OCI-LY3 (cell line): ENCODE data around the gene GPR176.
"Not testable (repeated sequence)": the region's sequence is repeated elsewhere in the genome, so short reads cannot be mapped to it uniquely, and the experiment has no call there.

ENCODE experiments used
- H2AFZ ChIP-seq: fragments of 200-600, 300-600 bp; shearing (Covaris generic); 2 replicates; pipeline ENCODE4 v1.6.0; 2014; ENCODE audit warnings: antibody characterized with exemption, low read depth, low read length
- H3K27ac ChIP-seq: fragments of 200-600, 300-600 bp; sonication (generic); 2 replicates; pipeline ENCODE4 v1.5.1; 2014; ENCODE audit warnings: mild to moderate bottlenecking, low read length, moderate library complexity, mixed read lengths
- H3K27me3 ChIP-seq: fragments of 200-600, 300-600 bp; sonication (generic); 2 replicates; pipeline ENCODE4 v1.6.1; 2014; ENCODE audit warnings: low read depth, low read length, mixed read lengths
- H3K36me3 ChIP-seq: fragments of 200-600, 300-600 bp; sonication (generic); replicated peaks from 2 replicates; pipeline ENCODE3; 2014; ENCODE audit warnings: low read depth, low read length, mixed read lengths
- H3K4me1 ChIP-seq: fragments of 300-600, 200-600 bp; sonication (generic); 2 replicates; pipeline ENCODE4 v1.6.1; 2014; ENCODE audit warnings: low read length, mixed read lengths
- H3K4me2 ChIP-seq: fragments of 200-600, 300-600 bp; sonication (generic); 2 replicates; pipeline ENCODE4 v1.6.1; 2014; ENCODE audit warnings: low read length, mixed read lengths
- H3K4me3 ChIP-seq: fragments of 300-600, 200-600 bp; sonication (generic); 2 replicates; pipeline ENCODE4 v1.5.1; 2014; ENCODE audit warnings: antibody characterized with exemption, mild to moderate bottlenecking, low read length, moderate library complexity
- H3K79me2 ChIP-seq: fragments of 300-600, 200-600 bp; shearing (Covaris generic); 2 replicates; pipeline ENCODE4 v1.6.1; 2014; ENCODE audit warnings: mild to moderate bottlenecking, low read length, mixed read lengths
- H3K9ac ChIP-seq: fragments of 300-600, 200-600 bp; shearing (Covaris generic); 2 replicates; pipeline ENCODE4 v1.6.0; 2014; ENCODE audit warnings: mild to moderate bottlenecking, low read length, moderate library complexity
- H3K9me3 ChIP-seq: fragments of 200-600, 300-600 bp; shearing (Covaris generic); 2 replicates; pipeline ENCODE4 v1.6.1; 2014; ENCODE audit warnings: low read length, mixed read lengths; ENCODE audit not compliant: insufficient read depth
- H4K20me1 ChIP-seq: fragments of 200-600, 300-600 bp; sonication (generic); 2 replicates; pipeline ENCODE4 v1.6.1; 2016; ENCODE audit warnings: low read length, mixed read lengths; ENCODE audit not compliant: insufficient read depth
- EZH2phosphoT487 ChIP-seq: fragments of 200-600 bp; shearing (Covaris generic); IDR thresholded peaks from 2 replicates; pipeline ENCODE4 v1.6.1; 2018; ENCODE audit warnings: antibody characterized with exemption, mixed run types, low read depth
- TF ChIP-seq, protein P1 (sequence below): fragments of 200-600, 300-600 bp; sonication (generic); IDR thresholded peaks from 2 replicates; pipeline ENCODE4 v1.5.1; 2014; ENCODE audit warnings: antibody characterized with exemption, low read length, low read depth

The GPR176 gene

DNA sequence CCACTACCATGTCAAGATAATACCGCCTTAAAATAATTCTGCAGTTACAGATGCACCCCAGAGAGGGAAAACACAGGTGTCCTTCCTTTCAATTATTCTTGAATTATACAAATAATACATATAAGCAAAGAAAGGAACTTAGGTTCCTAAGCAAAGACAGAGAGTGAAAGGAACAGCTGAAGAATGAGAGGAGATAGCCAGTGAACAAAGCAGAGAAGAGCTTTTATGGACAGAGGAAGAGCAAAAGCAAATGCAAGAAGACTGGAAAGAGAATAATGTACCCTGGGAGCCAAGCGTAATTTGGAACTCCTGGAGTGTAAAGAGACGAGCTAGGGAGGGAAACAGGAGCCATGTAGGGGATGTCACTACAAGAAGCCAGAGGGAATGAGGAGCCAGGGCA is 21.7 kb downstream of the GPR176 start:
- TF ChIP-seq, protein P1, sequence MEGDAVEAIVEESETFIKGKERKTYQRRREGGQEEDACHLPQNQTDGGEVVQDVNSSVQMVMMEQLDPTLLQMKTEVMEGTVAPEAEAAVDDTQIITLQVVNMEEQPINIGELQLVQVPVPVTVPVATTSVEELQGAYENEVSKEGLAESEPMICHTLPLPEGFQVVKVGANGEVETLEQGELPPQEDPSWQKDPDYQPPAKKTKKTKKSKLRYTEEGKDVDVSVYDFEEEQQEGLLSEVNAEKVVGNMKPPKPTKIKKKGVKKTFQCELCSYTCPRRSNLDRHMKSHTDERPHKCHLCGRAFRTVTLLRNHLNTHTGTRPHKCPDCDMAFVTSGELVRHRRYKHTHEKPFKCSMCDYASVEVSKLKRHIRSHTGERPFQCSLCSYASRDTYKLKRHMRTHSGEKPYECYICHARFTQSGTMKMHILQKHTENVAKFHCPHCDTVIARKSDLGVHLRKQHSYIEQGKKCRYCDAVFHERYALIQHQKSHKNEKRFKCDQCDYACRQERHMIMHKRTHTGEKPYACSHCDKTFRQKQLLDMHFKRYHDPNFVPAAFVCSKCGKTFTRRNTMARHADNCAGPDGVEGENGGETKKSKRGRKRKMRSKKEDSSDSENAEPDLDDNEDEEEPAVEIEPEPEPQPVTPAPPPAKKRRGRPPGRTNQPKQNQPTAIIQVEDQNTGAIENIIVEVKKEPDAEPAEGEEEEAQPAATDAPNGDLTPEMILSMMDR = no peak
- TF ChIP-seq EZH2phosphoT487 = no peak
- Histone ChIP-seq H3K9ac (no peak overlapping the region), H3K79me2 (no peaks in the 10 kb centered on the region), H3K27me3 (no peaks in the 10 kb centered on the region), H3K36me3 (no peaks in the 10 kb centered on the region), H3K4me2 (no peak overlapping the region), H4K20me1 (no peaks in the 10 kb centered on the region), H3K4me1 (no peaks in the 10 kb centered on the region), H3K4me3 (no peak overlapping the region), H2AFZ (no peak overlapping the region), H3K9me3 (no peaks in the 10 kb centered on the region), H3K27ac (no peak overlapping the region)

DNA sequence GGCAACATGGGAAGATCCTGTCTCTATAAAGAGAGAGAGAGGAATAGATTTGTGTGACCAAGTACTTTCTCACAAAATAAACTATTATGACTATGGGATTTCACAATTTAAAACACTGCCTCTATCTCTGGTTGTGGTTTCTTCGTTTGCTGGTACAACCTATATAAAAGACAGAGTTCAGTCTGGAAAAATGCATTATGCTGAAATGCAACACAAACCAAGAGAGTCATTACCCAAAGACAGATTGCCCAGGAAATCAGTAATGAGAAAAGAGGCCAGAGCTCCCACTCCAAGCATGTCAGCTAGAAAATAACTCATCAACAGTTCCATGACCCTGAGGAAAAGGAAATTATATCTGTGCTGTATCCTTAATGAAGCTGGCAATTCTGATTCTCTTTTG is 23.2 kb downstream of the GPR176 start:
- Histone ChIP-seq H3K4me1 (no peaks in the 10 kb centered on the region), H3K9ac (no peak overlapping the region), H3K27me3 (no peaks in the 10 kb centered on the region), H3K79me2 (no peaks in the 10 kb centered on the region), H4K20me1 (no peaks in the 10 kb centered on the region), H3K36me3 (no peaks in the 10 kb centered on the region), H3K4me3 (no peak overlapping the region), H2AFZ (no peak overlapping the region), H3K4me2 (no peak overlapping the region), H3K27ac (no peak overlapping the region), H3K9me3 (no peaks in the 10 kb centered on the region)
- no peak for TF ChIP-seq EZH2phosphoT487
- TF ChIP-seq, protein P1 = no peak

DNA sequence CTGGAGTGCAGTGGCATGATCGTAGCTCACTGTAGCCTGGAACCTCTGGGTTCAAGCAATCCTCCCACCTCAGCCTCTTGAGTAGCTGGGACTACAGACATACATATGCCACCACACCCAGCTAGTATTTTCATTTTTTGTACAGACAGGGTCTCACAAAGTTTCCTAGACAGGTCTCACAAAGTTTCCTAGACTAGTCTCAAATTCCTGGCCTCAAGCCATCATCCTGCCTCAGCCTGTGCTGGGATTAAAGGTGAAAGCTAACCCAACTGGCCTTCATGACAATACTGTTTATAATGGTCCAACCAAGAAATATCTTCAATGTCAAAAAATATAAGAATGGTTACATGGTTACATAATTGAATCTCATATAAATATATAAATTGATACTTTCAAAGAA is 24.0 kb downstream of the GPR176 start:
- Histone ChIP-seq H3K9me3 (no peaks in the 10 kb centered on the region), H3K27ac (no peak overlapping the region), H3K9ac (no peak overlapping the region), H3K27me3 (no peaks in the 10 kb centered on the region), H2AFZ (no peak overlapping the region), H4K20me1 (no peaks in the 10 kb centered on the region), H3K4me2 (no peak overlapping the region), H3K36me3 (no peaks in the 10 kb centered on the region), H3K79me2 (no peaks in the 10 kb centered on the region), H3K4me1 (no peaks in the 10 kb centered on the region), H3K4me3 (no peak overlapping the region)
- no peak for TF ChIP-seq EZH2phosphoT487
- TF ChIP-seq, protein P1 = no peak

DNA sequence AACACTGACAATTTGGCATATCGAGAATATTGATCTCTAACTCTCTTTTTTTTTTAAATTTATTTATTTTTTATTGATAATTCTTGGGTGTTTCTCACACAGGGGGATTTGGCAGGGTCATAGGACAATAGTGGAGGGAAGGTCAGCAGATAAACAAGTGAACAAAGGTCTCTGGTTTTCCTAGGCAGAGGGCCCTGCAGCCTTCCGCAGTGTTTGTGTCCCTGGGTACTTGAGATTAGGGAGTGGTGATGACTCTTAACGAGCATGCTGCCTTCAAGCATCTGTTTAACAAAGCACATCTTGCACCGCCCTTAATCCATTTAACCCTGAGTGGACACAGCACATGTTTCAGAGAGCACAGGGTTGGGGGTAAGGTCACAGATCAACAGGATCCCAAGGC is 27.0 kb downstream of the GPR176 start:
- not testable (repeated sequence) for H3K4me2 ChIP-seq, H3K4me1 ChIP-seq, H4K20me1 ChIP-seq, H3K9ac ChIP-seq, H3K36me3 ChIP-seq, H3K4me3 ChIP-seq, H3K27ac ChIP-seq, H3K27me3 ChIP-seq, H3K9me3 ChIP-seq, H2AFZ ChIP-seq, H3K79me2 ChIP-seq

DNA sequence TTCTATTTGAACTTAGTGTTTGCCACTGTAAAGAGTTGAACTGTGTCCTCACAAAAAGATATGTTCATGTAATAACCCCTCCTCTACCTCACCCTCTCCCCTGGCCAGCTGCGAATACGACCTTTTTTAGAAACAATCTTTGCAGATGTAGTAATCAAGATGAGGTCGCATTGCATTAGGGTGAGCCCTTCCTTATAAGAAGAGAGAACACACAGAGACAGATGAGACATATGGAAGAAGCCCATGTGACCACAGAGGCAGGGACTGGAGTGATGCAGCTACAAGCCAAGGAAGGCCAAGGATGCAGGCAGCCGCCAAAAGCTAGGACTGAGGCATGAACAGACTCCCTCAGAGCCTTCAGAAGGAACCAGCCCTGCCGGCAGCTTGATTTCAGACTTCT is 27.6 kb downstream of the GPR176 start:
- no peak overlapping the region for H3K4me3 ChIP-seq
- H2AFZ ChIP-seq = no peak overlapping the region
- H4K20me1 ChIP-seq = no peaks in the 10 kb centered on the region
- no peak overlapping the region for H3K4me2 ChIP-seq
- H3K27me3 ChIP-seq = no peaks in the 10 kb centered on the region
- no peak for TF ChIP-seq EZH2phosphoT487
- TF ChIP-seq, protein P1 = no peak
- no peaks in the 10 kb centered on the region for H3K4me1 ChIP-seq
- no peaks in the 10 kb centered on the region for H3K79me2 ChIP-seq
- no peak overlapping the region for H3K27ac ChIP-seq
- no peaks in the 10 kb centered on the region for H3K9me3 ChIP-seq
- H3K36me3 ChIP-seq = no peaks in the 10 kb centered on the region
- no peak overlapping the region for H3K9ac ChIP-seq
